Measurements from ENCODE around the gene AKR1E2.
A peak's percentile ranks its signal among the peaks of the same experiment; 100 is the strongest.
"Not testable (repeated sequence)": the region's sequence is repeated elsewhere in the genome, so short reads cannot be mapped to it uniquely, and the experiment has no call there.

Gene AKR1E2

DNA sequence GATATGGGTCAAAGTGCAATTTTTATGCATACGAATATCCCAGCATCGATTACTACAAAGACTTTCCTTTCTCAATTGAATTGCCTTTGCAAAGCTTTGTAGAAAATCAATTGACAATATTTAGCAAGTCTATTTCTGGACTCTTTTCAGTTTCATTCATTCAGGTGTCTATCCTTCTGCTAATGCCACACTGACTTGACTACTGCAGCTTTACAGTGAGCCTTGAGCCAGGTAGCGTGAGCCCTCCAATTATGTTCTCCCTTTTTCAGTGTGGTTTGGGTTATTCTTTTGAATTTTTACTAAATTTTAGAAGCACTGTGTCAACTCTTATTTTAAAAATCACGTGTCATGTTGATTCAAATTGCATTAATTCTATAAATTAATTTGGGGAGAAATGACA is 19.5 kb upstream of the AKR1E2 start:
- Mint-ChIP-seq H3K9me3 (no peaks in the 10 kb centered on the region), H3K4me1 (peaks cover 10% of the 10 kb centered on the region), H3K27ac (no peak overlapping the region), H3K27me3 (peaks cover 22% of the 10 kb centered on the region), H3K4me3 (no peak overlapping the region), H3K36me3 (no peaks in the 10 kb centered on the region)
- ATAC-seq = no peak

DNA sequence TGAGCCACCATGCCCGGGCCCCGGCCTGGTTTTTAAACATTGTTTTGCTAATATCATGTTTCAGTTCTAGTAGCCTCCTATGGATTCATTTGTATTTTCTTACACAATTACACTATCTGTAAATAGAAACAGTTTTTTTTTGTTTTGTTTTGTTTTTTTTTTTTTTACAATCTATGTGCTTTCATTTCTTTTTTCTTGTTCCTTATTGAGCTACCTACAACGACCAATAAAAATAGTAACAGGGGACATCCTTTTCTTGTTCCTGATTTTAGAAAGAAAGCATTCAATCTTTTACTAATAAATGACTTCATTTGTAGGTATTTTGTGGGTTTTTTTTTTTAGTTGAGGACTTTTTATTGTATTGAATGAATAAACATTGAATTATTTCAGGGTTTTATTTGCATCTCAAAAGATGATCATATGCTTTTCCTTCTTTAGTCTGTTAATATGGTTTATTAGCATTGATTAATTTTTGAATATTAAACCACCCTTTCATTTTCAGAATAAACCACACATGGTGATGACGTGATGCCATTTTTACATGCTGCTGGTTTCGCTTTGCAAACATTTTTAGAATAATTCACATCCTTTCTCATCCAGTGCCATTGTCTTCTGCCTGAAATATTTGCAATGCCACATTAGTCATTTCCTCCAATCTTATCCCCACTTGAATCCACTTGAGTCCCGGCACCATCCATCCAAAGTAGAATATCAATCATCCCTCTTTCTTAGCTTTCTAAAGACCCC is 18.1 kb upstream of the AKR1E2 start:
- H3K4me1 Mint-ChIP-seq = peaks cover 10% of the 10 kb centered on the region
- H3K4me3 Mint-ChIP-seq = no peak overlapping the region

DNA sequence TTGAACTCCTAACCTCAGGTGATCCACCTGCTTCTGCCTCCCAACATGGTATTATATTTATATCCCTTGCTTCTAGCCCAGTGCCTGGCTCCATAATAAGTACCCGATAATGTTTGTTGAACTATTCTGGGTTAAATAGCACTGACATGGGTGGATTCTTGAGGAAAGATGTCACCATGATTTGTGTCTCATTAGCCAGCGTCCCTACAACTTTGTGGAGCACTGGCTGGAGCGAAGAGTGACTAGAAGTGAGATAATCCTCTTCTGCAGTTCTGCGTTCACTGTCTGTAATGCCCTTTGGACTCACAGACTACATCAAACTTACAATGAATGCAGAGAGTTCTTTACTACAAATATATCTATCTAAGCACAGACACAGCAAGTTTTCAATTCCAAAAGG is 16.9 kb upstream of the AKR1E2 start:
- H3K4me1 Mint-ChIP-seq = peaks cover 10% of the 10 kb centered on the region
- ATAC-seq = no peak
- H3K27ac Mint-ChIP-seq = no peak overlapping the region
- peaks cover 29% of the 10 kb centered on the region for H3K27me3 Mint-ChIP-seq
- H3K4me3 Mint-ChIP-seq = no peak overlapping the region
- no peaks in the 10 kb centered on the region for H3K36me3 Mint-ChIP-seq
- no peaks in the 10 kb centered on the region for H3K9me3 Mint-ChIP-seq

More for the DNA sequence above, 18.1 kb upstream of the AKR1E2 start:
- Mint-ChIP-seq H3K27ac (no peak overlapping the region), H3K27me3 (peaks cover 29% of the 10 kb centered on the region), H3K9me3 (no peaks in the 10 kb centered on the region), H3K36me3 (no peaks in the 10 kb centered on the region)
- ATAC-seq = no peak

DNA sequence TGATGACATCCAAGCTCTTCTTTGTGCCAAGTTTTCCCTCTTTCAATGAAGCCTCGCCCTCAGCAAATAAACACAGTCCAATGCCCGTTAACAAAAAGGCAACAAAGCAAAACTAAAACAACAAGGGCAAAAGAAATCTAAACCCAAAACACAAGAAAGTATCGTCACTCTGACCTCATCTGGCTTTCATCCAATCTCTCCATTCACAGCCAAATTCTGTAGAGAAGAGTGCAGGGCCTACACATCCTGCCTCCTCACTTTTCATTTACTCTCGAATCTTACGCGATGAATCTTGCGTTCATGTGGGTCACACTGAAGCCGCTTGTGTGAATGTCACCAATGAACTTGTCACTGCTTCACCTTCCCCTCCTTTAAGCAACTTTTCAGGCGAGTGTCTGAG is 15.9 kb upstream of the AKR1E2 start:
- H3K4me1 Mint-ChIP-seq = peaks cover 10% of the 10 kb centered on the region
- H3K27me3 Mint-ChIP-seq = peaks cover 29% of the 10 kb centered on the region
- H3K9me3 Mint-ChIP-seq = no peaks in the 10 kb centered on the region
- no peak overlapping the region for H3K27ac Mint-ChIP-seq
- H3K4me3 Mint-ChIP-seq = no peak overlapping the region
- no peaks in the 10 kb centered on the region for H3K36me3 Mint-ChIP-seq
- ATAC-seq = no peak

DNA sequence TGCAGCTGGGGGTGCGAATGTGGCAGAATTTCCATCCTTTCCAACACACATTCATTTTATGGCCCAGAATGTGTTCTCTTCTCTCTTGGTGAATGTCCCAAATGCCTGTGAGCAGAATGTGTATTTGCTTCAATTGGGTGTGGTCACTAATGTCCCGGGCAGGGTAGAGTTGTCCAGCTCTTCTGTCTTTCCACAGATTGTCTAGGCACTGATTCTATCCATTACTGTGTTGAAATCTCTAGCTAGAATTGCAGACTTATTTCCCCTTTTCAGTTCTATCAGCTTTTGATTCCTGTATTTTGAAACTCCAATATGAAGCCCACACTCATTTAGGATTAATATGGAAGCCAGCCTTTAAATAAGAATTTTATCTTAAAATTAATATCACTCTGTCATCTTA is 14.0 kb upstream of the AKR1E2 start:
- H3K4me3 Mint-ChIP-seq = no peak overlapping the region
- peaks cover 29% of the 10 kb centered on the region for H3K27me3 Mint-ChIP-seq
- peaks cover 10% of the 10 kb centered on the region for H3K4me1 Mint-ChIP-seq
- H3K9me3 Mint-ChIP-seq = peaks cover 4% of the 10 kb centered on the region
- H3K36me3 Mint-ChIP-seq = no peaks in the 10 kb centered on the region
- no peak overlapping the region for H3K27ac Mint-ChIP-seq
- no peak for ATAC-seq

DNA sequence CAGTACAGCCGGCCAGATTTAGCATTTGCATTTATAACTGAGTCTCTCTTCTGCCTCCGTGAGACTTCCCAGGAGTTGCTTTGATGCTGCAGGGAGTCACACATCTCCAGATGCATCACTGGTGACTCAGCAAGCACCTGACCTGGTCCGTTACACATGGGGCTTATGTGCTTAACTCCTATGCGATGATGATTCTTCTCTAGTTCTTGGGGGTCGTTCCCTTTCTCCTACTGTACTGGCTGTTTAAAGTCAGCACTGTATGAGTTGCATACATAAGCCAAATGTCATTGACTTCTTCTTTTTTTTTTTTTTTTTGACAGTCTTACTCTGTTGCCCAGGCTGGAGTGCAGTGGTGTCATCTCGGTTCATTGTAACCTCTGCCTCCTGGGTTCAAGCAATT is 13.0 kb upstream of the AKR1E2 start:
- H3K27me3 Mint-ChIP-seq = peaks cover 29% of the 10 kb centered on the region
- H3K27ac Mint-ChIP-seq = no peak overlapping the region
- no peak for ATAC-seq
- peaks cover 6% of the 10 kb centered on the region for H3K4me1 Mint-ChIP-seq
- peaks cover 4% of the 10 kb centered on the region for H3K9me3 Mint-ChIP-seq
- no peaks in the 10 kb centered on the region for H3K36me3 Mint-ChIP-seq
- no peak overlapping the region for H3K4me3 Mint-ChIP-seq

DNA sequence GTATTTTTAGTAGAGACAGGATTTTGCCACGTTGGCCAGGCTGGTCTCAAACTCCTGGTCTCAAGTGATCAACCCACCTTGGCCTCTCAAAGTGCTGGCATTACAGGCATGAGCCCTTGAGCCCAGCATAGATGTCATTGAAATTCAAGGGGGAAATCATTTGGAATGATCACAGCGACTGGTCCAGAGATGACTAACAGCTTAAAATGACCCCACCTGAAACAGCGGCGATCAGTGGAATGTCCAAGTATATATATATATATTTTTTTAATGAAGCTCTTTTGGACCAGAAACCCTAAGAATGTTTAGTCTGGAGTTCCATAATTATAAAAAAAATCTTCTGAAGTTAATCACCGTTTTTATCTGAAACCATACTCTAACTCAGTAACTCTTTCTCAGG is 12.5 kb upstream of the AKR1E2 start:
- H3K9me3 Mint-ChIP-seq = peaks cover 4% of the 10 kb centered on the region

DNA sequence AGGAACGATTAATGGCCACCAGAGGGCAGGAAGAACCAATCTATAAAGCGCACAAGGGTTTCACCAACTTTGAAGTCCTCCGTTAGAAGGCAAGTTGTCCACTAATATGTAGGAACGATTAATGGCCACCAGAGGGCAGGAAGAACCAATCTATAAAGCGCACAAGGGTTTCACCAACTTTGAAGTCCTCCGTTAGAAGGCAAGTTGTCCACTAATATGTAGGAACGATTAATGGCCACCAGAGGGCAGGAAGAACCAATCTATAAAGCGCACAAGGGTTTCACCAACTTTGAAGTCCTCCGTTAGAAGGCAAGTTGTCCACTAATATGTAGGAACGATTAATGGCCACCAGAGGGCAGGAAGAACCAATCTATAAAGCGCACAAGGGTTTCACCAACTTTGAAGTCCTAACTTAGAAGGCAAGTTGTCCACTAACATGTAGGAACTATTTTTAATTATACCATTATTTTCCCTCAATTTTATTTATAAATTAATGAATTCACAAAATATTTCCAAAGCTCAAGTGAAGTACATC is 10.3 kb upstream of the AKR1E2 start:
- ATAC-seq, H3K27ac Mint-ChIP-seq: not testable (repeated sequence)

More for the DNA sequence above, 12.5 kb upstream of the AKR1E2 start:
- Mint-ChIP-seq H3K36me3 (no peaks in the 10 kb centered on the region), H3K27me3 (peaks cover 29% of the 10 kb centered on the region), H3K4me3 (no peak overlapping the region), H3K4me1 (peaks cover 1% of the 10 kb centered on the region), H3K27ac (no peak overlapping the region)
- no peak for ATAC-seq

DNA sequence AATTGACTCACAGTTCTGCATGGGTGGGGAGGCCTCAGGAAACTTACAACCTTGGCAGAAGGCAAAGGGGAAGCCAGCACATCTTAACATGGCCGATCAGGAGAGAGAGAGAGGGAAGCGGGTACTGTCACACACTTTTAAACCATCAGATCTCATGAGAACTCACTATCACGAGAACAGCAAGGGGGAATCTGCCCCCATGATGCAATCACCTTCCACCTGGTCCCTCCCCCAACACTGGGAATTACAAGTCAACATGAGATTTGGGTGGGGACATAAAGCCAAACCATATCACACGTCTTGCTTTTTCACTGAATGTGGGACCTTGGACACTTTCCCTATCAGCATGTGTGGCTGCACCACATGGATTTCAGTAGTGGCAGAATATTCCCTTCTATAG is 9.0 kb upstream of the AKR1E2 start:
- no peak overlapping the region for H3K27ac Mint-ChIP-seq
- peaks cover 18% of the 10 kb centered on the region for H3K27me3 Mint-ChIP-seq
- no peaks in the 10 kb centered on the region for H3K36me3 Mint-ChIP-seq
- H3K4me1 Mint-ChIP-seq = no peaks in the 10 kb centered on the region
- no peak overlapping the region for H3K4me3 Mint-ChIP-seq
- no peak for ATAC-seq
- peaks cover 4% of the 10 kb centered on the region for H3K9me3 Mint-ChIP-seq

More for the DNA sequence above, 10.3 kb upstream of the AKR1E2 start:
- H3K4me3 Mint-ChIP-seq, H3K9me3 Mint-ChIP-seq, H3K36me3 Mint-ChIP-seq, H3K4me1 Mint-ChIP-seq: not testable (repeated sequence)
- H3K27me3 Mint-ChIP-seq = peaks cover 18% of the 10 kb centered on the region

DNA sequence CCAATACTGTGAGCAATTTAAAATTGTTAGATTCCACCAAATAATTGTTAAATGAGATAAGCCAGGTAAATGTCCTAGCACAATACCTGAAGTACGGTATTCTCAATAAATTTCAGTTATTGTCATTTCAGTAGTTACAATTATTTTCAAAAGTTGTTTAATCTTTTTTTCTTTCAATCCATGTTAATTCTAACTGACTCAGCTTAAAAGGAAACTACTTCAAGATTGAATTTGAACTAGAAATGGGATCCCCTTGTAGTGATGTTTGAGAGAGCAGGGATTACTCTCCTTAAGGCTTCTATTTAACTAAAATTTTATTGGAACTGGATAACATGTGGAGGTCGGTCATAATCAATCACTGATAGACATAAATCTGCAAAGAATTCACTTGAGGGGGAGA is 6.9 kb upstream of the AKR1E2 start:
- no peak for ATAC-seq
- Mint-ChIP-seq H3K27me3 (peaks cover 36% of the 10 kb centered on the region), H3K4me3 (no peak overlapping the region), H3K36me3 (no peaks in the 10 kb centered on the region), H3K4me1 (no peaks in the 10 kb centered on the region), H3K27ac (no peak overlapping the region), H3K9me3 (peaks cover 4% of the 10 kb centered on the region)

DNA sequence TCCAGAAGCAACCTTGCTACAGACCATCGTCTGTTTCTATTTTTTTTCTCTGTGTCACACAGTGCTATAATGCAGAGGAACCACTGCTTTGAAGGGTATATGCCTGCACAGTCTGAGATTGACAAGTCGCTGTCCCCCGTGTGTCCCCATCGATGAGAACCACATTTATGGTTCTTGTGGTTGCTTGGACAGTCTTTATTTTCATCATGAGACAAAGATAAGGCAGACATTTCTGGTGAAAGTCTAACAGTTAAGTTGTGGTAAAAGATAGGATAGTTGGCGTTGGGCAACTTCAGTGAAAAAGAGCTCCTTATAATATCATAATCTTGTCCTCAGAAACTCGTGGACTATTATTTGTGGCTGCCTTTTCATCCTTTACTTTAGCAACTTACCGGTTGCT is 6.3 kb upstream of the AKR1E2 start:
- no peaks in the 10 kb centered on the region for H3K4me1 Mint-ChIP-seq
- no peaks in the 10 kb centered on the region for H3K36me3 Mint-ChIP-seq
- H3K9me3 Mint-ChIP-seq = peaks cover 4% of the 10 kb centered on the region
- no peak overlapping the region for H3K4me3 Mint-ChIP-seq
- no peak overlapping the region for H3K27ac Mint-ChIP-seq
- H3K27me3 Mint-ChIP-seq = peaks cover 42% of the 10 kb centered on the region
- ATAC-seq = no peak

DNA sequence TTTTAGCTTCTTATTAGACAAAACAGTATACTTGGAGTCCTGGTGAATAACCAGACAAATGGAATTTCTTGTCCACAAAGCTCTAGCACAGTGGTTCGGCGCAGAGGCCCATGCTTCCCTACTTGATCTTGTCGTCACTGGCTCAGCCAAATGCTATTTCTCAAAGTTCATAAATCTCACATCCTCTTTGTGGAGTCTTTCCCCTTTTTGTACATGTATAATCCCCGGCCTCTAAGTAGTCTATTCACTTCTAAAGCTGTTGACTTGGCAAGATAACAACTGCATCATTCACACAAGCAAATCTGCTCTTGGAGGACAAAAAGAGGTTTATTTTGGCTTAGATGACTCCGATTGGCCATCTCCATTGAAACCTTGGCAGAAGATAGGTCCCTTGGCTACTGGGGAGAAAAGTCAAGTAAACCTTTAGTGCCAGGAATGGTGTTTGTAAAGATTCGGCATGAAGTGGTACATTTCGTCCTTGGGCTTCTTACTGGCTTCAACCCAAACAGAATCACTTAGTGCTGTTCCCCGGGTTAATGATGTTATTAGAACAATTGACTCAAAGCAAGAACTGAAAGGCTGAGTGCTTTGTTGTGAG is 5.1 kb upstream of the AKR1E2 start:
- ATAC-seq = no peak
- no peak overlapping the region for H3K4me3 Mint-ChIP-seq
- no peaks in the 10 kb centered on the region for H3K36me3 Mint-ChIP-seq
- no peak overlapping the region for H3K27ac Mint-ChIP-seq
- H3K4me1 Mint-ChIP-seq = no peaks in the 10 kb centered on the region
- peaks cover 54% of the 10 kb centered on the region for H3K27me3 Mint-ChIP-seq
- H3K9me3 Mint-ChIP-seq = peaks cover 4% of the 10 kb centered on the region

DNA sequence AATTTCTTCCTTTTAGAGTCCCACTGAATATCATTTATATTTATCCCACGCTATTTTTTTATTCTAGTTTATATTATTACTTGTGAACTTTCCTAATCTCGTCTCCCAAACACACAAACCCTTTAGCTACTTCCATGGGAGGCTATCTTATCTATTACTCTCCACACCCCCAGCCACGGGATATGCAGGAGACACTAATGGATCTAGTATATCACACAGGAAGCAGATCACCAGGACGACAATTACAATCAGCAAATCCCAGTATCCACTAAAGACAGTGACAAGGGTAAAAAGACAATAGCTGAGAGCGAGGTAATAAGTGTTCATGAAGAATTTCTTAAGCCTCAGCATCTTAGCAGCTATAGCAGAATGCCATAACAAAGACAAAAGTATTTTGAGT is 3.8 kb upstream of the AKR1E2 start:
- no peaks in the 10 kb centered on the region for H3K4me1 Mint-ChIP-seq
- no peak overlapping the region for H3K4me3 Mint-ChIP-seq
- no peaks in the 10 kb centered on the region for H3K36me3 Mint-ChIP-seq
- H3K9me3 Mint-ChIP-seq = no peaks in the 10 kb centered on the region
- peaks cover 67% of the 10 kb centered on the region for H3K27me3 Mint-ChIP-seq
- no peak for ATAC-seq
- no peak overlapping the region for H3K27ac Mint-ChIP-seq

DNA sequence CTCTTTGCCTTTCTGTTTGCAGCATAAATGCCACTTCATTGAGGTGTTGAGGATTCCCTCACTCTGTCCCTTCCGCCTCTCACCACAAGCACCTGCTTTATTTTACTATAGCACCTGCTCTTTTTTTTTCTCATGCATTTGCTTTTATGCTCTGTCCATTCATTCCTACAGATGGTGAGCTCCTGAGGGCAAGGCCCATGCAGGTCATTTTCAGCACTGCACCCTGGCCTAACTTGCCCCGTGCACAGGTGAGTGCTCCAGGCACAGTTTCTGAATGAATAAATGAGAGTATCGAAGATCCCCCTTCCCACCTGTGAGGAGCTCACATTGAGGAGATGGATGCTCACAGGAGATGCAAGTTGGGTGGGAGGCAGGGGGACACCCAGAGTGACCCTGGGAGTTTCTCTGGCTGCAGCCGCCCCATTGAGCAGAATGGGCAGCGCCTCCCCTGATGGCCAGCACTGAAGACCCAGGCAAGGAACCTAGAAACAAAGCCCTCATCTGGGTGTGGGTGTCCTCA is 1.2 kb upstream of the AKR1E2 start:
- no peak overlapping the region for H3K27ac Mint-ChIP-seq
- ATAC-seq = no peak
- no peak overlapping the region for H3K4me3 Mint-ChIP-seq
- no peaks in the 10 kb centered on the region for H3K36me3 Mint-ChIP-seq
- no peaks in the 10 kb centered on the region for H3K9me3 Mint-ChIP-seq
- H3K4me1 Mint-ChIP-seq = no peaks in the 10 kb centered on the region
- H3K27me3 Mint-ChIP-seq = peaks cover 92% of the 10 kb centered on the region

DNA sequence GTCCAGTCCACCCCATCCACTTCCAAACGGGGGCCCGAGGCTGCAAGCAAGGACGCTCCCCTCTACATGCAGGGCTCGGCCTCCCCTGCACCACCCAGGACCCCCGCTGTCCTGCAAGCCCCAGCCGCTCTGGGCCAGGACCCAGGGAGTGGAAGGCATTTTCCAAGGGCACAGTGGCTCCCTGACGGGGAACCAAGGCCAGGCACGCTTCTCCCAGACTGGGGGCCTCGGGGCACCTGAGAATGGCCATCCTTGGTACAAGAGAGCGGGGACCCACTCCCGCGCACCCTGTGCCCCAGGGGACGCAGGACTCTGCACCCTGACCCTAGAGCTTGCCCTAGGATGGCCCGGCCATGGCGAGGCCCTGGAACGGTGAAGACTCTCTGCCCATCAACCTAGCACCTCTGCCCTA is 545 bp upstream of the AKR1E2 start:
- no peaks in the 10 kb centered on the region for H3K9me3 Mint-ChIP-seq
- no peaks in the 10 kb centered on the region for H3K36me3 Mint-ChIP-seq
- H3K27me3 Mint-ChIP-seq = peaks cover 98% of the 10 kb centered on the region
- peak; percentile 6 for ATAC-seq
- no peak overlapping the region for H3K27ac Mint-ChIP-seq
- H3K4me3 Mint-ChIP-seq = no peak overlapping the region
- H3K4me1 Mint-ChIP-seq = no peaks in the 10 kb centered on the region

DNA sequence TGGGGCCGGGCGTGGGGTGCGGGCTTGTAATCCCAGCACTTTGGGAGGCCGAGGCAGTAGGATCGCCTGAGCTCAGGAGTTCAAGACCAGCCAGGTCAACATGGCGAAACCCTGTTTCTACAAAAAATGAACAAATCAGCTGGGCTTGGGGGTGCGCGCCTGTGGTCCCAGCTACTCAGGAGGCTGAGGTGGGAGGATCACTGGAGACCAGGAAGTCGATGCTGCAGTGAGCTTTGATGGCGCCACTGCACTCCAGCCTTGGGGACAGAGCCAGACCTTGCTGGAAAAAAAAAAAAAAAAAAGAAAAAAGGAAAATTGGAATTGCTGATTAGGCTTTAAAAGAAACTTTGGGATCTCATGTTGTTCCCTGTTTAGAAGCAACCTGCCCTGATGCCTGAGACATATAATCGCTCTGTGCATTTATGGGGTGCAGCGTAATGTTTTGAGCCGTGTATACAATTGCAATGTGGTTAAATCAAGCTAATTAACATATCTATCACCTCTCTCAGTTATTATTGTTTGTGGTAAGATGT is 851 bp downstream of the AKR1E2 start:
- no peak for ATAC-seq
- Mint-ChIP-seq H3K9me3 (no peaks in the 10 kb centered on the region), H3K4me3 (peak overlapping the region; percentile 38), H3K4me1 (no peaks in the 10 kb centered on the region), H3K27me3 (peaks cover 99% of the 10 kb centered on the region), H3K36me3 (no peaks in the 10 kb centered on the region), H3K27ac (no peak overlapping the region)

Data from stimulated activated memory B cell treated with anti-CD40 and anti-IgM and Interleukin-4, amounts not matched to agents 10 μg/mL and 1 μg/mL and 100 μg/mL, for 72 hours (primary cell).